CD4-positive, alpha-beta T cell treated with Interleukin-4 for 4 hours (primary cell): ENCODE measurements around the gene HECW1.
"Not testable (repeated sequence)": the region's sequence is repeated elsewhere in the genome, so short reads cannot be mapped to it uniquely, and the experiment has no call there.

Experiments
- DNase-seq: peaks from one replicate; pipeline ENCODE4 v3.0.0-alpha.2; 2020

HECW1 gene

GRCh38 chr7:43588477-43589132 is 476.2 kb downstream of the HECW1 start:
- no peak for DNase-seq

- DNase-seq, result no peak
Observed at GRCh38 chr7:43589133-43589478, 476.7 kb downstream of the HECW1 start.

- DNase-seq, result no peak
Observed at GRCh38 chr7:43589728-43590127, 477.3 kb downstream of the HECW1 start.

- DNase-seq, result no peak
Observed at GRCh38 chr7:43590862-43591557, 478.6 kb downstream of the HECW1 start.

GRCh38 chr7:43591558-43592180 is 479.2 kb downstream of the HECW1 start:
- peak; percentile 52 for DNase-seq

GRCh38 chr7:43592326-43592725 is 479.9 kb downstream of the HECW1 start:
- no peak for DNase-seq

GRCh38 chr7:43593010-43593409 is 480.6 kb downstream of the HECW1 start:
- no peak for DNase-seq

GRCh38 chr7:43594020-43594419 is 481.6 kb downstream of the HECW1 start:
- DNase-seq, result no peak

- DNase-seq, result not testable (repeated sequence)
Observed at GRCh38 chr7:43596426-43596825, 484.0 kb downstream of the HECW1 start.

GRCh38 chr7:43600056-43600455 is 487.6 kb downstream of the HECW1 start:
- no peak for DNase-seq

- no peak for DNase-seq
Observed at GRCh38 chr7:43602256-43602655, 489.8 kb downstream of the HECW1 start.

GRCh38 chr7:43604251-43604650 is 491.8 kb downstream of the HECW1 start:
- no peak for DNase-seq

GRCh38 chr7:43609097-43609496 is 496.6 kb downstream of the HECW1 start:
- no peak for DNase-seq

GRCh38 chr7:43612128-43612527 is 499.7 kb downstream of the HECW1 start:
- DNase-seq, result no peak

GRCh38 chr7:43612599-43613589 is 500.4 kb downstream of the HECW1 start:
- peak; percentile 51 for DNase-seq
